ENCODE measurements around the gene FMNL2. TPM values are rescaled to one million over a fixed set of nuclear protein-coding genes. Genes with fewer than 3 reads are reported as not detected.

FMNL2 gene
- total and polyA plus RNA-seq, 11 donors, result 4.7 to 19.4 (median 5.5) TPM

- no peak for DNase-seq
- Histone ChIP-seq H3K9me3 (no peaks in the 10 kb centered on the region), H3K27ac (no peak overlapping the region), H3K4me1 (peaks cover 0 to 1% (median 0%) of the 10 kb centered on the region in 12 donors), H3K4me3 (no peak overlapping the region), H3K27me3 (no peaks in the 10 kb centered on the region), H3K36me3 (no peaks in the 10 kb centered on the region)
- no peak for ATAC-seq
- intact Hi-C loops (cut with DNase I), result no loop called here
- TF ChIP-seq POLR2A (IDR thresholded peaks at IDR 0.05), result no peak
- TF ChIP-seq, protein P1, sequence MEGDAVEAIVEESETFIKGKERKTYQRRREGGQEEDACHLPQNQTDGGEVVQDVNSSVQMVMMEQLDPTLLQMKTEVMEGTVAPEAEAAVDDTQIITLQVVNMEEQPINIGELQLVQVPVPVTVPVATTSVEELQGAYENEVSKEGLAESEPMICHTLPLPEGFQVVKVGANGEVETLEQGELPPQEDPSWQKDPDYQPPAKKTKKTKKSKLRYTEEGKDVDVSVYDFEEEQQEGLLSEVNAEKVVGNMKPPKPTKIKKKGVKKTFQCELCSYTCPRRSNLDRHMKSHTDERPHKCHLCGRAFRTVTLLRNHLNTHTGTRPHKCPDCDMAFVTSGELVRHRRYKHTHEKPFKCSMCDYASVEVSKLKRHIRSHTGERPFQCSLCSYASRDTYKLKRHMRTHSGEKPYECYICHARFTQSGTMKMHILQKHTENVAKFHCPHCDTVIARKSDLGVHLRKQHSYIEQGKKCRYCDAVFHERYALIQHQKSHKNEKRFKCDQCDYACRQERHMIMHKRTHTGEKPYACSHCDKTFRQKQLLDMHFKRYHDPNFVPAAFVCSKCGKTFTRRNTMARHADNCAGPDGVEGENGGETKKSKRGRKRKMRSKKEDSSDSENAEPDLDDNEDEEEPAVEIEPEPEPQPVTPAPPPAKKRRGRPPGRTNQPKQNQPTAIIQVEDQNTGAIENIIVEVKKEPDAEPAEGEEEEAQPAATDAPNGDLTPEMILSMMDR (IDR thresholded peaks at IDR 0.05), result no peak
- 64 to 67% (median 65%) methylated on average over 1 of the region's 1 CpG for WGBS, 4 donors
These were observed 120.0 kb downstream of the FMNL2 start for GRCh38 chr2:152454960-152455359.

- Histone ChIP-seq H3K27ac (no peak overlapping the region), H3K4me3 (no peak overlapping the region), H3K36me3 (no peaks in the 10 kb centered on the region), H3K9me3 (no peaks in the 10 kb centered on the region), H3K27me3 (no peaks in the 10 kb centered on the region), H3K4me1 (peaks cover 0 to 6% (median 0%) of the 10 kb centered on the region in 12 donors)
- DNase-seq (no peak), ATAC-seq (no peak)
- TF ChIP-seq, protein P1 (IDR thresholded peaks at IDR 0.05), result no peak
- no peak for TF ChIP-seq POLR2A (IDR thresholded peaks at IDR 0.05)
- intact Hi-C loops (cut with DNase I), result no loop called here
- 97 to 99% (median 97%) methylated on average over 6 of the region's 6 CpGs for WGBS, 4 donors
These were observed 120.8 kb downstream of the FMNL2 start for GRCh38 chr2:152455738-152456137.

- Histone ChIP-seq H3K9me3 (no peaks in the 10 kb centered on the region), H3K27me3 (no peaks in the 10 kb centered on the region), H3K36me3 (no peaks in the 10 kb centered on the region), H3K4me1 (peaks cover 0 to 6% (median 0%) of the 10 kb centered on the region in 12 donors), H3K27ac (no peak overlapping the region), H3K4me3 (no peak overlapping the region)
- intact Hi-C loops (cut with DNase I), result no loop called here
- DNase-seq, result no peak
- WGBS, 4 donors, result 93 to 97% (median 95%) methylated on average over 3 of the region's 3 CpGs
- no peak for TF ChIP-seq POLR2A (IDR thresholded peaks at IDR 0.05)
- TF ChIP-seq, protein P1 (IDR thresholded peaks at IDR 0.05), result no peak
- no peak for ATAC-seq
These were observed 121.3 kb downstream of the FMNL2 start for GRCh38 chr2:152456262-152456661.

DNA sequence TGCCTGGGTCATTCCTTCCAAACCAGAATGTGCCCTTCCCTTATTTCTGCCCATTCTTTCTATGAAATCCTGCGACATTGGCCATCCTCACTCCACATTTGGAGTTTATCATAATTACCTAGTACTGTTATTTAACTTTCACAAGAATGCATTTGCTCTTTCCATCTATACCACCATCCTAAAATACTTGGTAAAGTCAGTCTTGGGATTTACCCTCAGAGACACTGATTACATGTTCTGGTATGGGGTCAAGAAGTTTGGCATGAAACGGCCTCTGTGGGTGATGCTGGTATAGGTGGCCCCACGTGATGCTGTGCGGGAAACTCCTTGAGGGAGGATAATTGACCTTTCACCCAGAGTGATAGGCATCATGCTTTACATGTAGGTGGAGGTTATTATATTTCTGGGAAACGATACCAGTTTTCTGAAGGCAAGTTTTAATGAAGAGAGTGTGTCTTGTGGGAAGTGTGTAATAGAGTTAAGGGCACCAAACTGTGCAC, 123.5 kb downstream of the FMNL2 start:
- intact Hi-C loops (cut with DNase I), result no loop called here
- no peak for TF ChIP-seq POLR2A (IDR thresholded peaks at IDR 0.05)
- TF ChIP-seq, protein P1 (IDR thresholded peaks at IDR 0.05), result no peak
- no peak for DNase-seq
- H3K4me1 ChIP-seq, result peaks cover 0 to 6% (median 0%) of the 10 kb centered on the region in 12 donors
- H3K27me3 ChIP-seq, result no peaks in the 10 kb centered on the region
- no peaks in the 10 kb centered on the region for H3K36me3 ChIP-seq
- H3K27ac ChIP-seq, result no peak overlapping the region
- no peaks in the 10 kb centered on the region for H3K9me3 ChIP-seq
- WGBS, 4 donors, result 73 to 95% (median 88%) methylated on average over 5 of the region's 5 CpGs
- no peak overlapping the region for H3K4me3 ChIP-seq
- no peak for ATAC-seq

Data from heart left ventricle (tissue), 16 donors.